Activated T-cell treated with anti-CD3 and anti-CD28 coated beads, Interleukin-2, amount 50 U/mL, for 24 hours (primary cell): ENCODE data around the gene LHX4.

Experiments used
- DNase-seq: peaks from one replicate; pipeline ENCODE4 v3.0.0-alpha.2; 2020
- H3K27ac Mint-ChIP-seq: 2 replicates; pipeline ENCODE4 v1.8.0; 2020; ENCODE audit warnings: mild to moderate bottlenecking, mixed read lengths
- H3K27me3 Mint-ChIP-seq: 2 replicates; pipeline ENCODE4 v1.8.0; 2020; ENCODE audit warnings: mixed read lengths
- H3K36me3 Mint-ChIP-seq: 2 replicates; pipeline ENCODE4 v1.8.0; 2020; ENCODE audit warnings: low read depth, mixed read lengths
- H3K4me1 Mint-ChIP-seq: 2 replicates; pipeline ENCODE4 v1.8.0; 2020; ENCODE audit warnings: low read depth, mixed read lengths
- H3K4me3 Mint-ChIP-seq: 2 replicates; pipeline ENCODE4 v1.8.0; 2020; ENCODE audit warnings: mild to moderate bottlenecking, moderate library complexity, mixed read lengths
- H3K9me3 Mint-ChIP-seq: 2 replicates; pipeline ENCODE4 v1.8.0; 2020; ENCODE audit warnings: mixed read lengths

Gene LHX4

DNA sequence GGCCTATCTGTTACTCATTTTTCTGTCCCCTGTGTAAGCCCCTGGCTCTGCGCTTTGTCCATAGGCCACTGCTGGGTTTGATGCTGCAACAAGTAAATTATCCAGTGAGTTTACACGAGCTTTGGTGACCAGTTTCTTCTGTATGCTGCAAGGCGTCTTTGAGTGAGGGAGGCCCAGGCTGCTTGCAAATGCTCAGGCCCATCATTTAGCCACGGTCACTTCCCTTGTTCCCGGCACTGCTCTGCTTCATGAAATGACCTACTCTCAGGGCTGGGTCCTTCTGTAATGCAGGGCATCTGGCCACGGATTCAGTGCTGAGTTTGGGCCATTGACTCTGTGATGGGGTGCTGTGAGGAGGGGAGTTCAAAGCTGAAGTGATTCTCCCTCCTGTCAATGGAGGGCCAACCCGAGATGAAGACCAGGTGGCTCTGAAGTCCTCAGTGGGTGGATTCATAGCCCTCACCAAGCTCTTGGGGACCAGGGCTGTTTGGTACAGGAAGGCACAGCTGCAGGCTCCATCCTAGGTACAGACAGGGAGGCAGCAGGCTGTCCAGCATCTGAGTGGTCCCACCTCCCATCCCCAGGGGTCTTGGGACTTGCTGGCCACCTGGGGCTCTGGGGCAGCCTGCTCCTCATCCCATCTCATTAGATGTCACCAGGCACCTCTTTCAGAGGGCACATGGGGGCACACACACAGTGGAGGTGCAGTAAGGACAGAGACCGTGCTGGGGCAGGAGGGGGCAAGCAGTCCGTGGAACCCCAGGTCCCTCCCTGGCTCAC is 21.7 kb downstream of the LHX4 start:
- Mint-ChIP-seq H3K27ac (no peak overlapping the region), H3K27me3 (peaks cover 66% of the 10 kb centered on the region), H3K4me1 (no peaks in the 10 kb centered on the region)

DNA sequence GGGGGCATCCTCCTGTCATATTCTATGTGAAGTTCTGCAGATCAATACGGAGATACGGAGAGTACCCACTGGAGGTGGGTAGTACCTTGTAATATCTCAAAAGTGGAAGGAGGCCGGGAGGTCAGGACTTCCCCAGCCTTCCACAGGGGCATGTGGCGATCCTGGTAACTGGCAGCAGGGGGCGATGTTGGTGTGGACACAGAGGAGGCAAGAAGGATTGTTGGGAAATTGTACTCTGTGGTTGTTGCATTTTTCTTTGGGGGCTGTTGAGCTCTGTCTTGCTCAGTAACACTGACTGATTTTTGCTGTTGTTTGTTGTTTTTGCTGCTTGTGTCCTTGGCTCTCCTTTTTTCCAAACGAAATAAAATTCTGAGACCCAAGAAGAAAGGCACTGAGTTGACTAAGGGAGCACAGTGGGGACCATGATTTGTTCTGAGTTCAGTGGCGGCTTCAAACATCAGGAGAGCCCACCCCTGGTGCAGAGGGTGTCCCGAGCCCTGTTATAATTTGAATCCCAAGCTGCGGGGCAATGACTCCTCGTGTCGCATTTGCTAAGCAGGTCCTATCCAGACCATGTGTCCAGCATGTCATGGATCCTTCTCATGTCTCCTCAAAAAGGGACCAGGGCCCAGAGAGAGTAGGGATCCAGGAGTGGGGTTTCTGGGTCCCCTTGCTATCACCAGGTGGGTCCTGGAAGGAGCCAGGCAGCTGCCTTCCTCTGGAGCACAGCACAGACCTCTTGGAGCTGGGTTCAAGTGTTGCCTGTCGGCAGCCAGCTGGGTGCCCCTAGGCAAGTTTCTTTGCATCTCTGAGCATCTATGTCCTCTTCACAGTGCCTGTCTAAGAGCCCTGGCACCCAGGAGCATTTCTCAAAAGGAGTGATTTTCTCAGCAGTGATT is 22.8 kb downstream of the LHX4 start:
- Mint-ChIP-seq H3K4me1 (no peaks in the 10 kb centered on the region), H3K27ac (no peak overlapping the region), H3K27me3 (peaks cover 72% of the 10 kb centered on the region)

More for the DNA sequence above, 21.7 kb downstream of the LHX4 start:
- Mint-ChIP-seq H3K9me3 (no peaks in the 10 kb centered on the region), H3K36me3 (no peaks in the 10 kb centered on the region), H3K4me3 (no peak overlapping the region)
- no peak for DNase-seq

DNA sequence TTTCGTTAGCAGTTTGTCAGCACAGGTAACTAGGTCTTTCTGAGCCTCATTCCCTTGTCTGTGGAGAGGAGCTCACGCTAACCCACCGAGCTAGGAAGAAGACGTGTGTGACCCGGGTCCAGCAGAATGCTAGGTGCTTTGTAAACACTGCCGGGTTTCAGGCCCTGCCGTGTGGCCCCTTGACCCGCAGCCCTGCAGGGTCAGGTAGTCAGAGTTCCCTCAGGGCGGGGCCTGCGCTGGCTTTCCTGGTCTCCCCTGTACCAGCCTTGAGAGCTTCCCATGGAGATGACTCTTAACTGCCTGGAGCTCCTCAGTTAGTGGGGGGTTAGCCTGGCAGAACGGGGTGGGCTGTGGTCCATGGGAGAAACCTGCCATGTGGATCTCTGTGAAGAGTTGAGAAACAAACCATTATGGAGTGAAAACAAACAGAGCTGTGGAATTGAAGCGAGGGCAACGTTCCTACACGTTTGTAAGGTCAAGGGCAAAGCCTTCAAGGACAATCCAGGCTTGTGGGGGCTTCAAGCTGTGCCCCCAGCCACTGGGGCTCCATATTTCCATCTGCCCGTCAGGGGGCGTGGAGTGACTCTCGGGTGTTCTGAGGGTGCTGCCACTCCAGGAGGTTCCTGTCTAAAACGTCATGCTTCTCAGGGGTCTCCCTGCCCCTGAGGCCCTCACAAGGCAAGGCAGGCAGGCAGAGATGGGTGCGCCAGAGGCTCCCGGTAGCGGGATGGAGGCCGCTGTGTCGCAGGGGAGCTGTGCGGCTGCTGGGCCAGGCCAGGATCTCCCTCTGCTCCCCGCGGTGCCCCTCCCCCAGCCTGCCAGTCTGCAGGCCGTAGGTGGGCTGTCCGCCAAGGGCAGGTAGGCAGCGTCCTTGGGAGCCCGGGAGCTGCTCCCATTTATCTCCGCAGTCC is 23.8 kb downstream of the LHX4 start:
- H3K4me1 Mint-ChIP-seq, result no peaks in the 10 kb centered on the region
- no peak overlapping the region for H3K27ac Mint-ChIP-seq
- no peaks in the 10 kb centered on the region for H3K36me3 Mint-ChIP-seq
- H3K9me3 Mint-ChIP-seq, result no peaks in the 10 kb centered on the region
- peaks cover 72% of the 10 kb centered on the region for H3K27me3 Mint-ChIP-seq
- H3K4me3 Mint-ChIP-seq, result no peak overlapping the region
- no peak for DNase-seq

More for the DNA sequence above, 22.8 kb downstream of the LHX4 start:
- Mint-ChIP-seq H3K36me3 (no peaks in the 10 kb centered on the region), H3K9me3 (no peaks in the 10 kb centered on the region), H3K4me3 (no peak overlapping the region)
- peak; percentile 79 for DNase-seq

DNA sequence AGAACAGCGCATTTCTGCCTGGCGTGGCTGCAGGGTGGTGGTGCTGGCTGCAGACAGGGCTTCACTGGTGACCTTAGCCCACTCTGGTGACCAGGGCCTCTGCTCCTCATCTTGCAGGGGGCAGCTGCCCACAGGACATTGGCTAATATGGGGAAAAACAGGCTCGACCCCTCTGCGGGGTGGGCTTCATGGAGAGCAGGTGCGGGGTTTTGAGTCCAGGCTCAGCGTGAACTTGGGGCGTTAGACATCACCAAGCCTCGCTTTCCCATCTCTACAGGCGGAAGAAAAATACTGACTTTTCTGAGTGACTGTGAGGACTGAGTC is 24.4 kb downstream of the LHX4 start:
- H3K4me3 Mint-ChIP-seq, result no peak overlapping the region
- peaks cover 67% of the 10 kb centered on the region for H3K27me3 Mint-ChIP-seq
- no peak overlapping the region for H3K27ac Mint-ChIP-seq

DNA sequence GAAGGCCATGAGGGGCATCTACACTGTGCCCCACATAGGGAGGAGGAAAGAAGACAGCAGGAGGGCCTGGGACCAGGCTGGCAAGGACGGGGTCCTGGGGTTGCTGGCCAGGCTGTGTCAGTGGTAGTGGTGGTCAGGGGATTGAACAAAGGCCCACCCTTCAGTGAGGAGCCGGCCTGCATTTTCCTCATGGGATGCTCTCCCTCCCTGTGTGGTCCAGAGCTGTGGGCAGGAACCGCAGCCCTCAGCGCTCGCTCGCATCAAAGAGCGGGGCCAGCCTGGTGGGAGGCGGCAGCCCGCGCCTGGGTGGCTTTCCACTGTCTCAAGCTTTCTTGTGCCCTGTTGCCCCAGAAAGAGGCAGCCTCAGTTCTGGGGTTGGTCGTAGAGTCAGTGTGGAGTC is 24.8 kb downstream of the LHX4 start:
- Mint-ChIP-seq H3K27ac (no peak overlapping the region), H3K4me1 (no peaks in the 10 kb centered on the region), H3K9me3 (no peaks in the 10 kb centered on the region), H3K4me3 (no peak overlapping the region), H3K27me3 (peaks cover 66% of the 10 kb centered on the region), H3K36me3 (no peaks in the 10 kb centered on the region)
- DNase-seq, result no peak

More for the DNA sequence above, 24.4 kb downstream of the LHX4 start:
- Mint-ChIP-seq H3K9me3 (no peaks in the 10 kb centered on the region), H3K4me1 (no peaks in the 10 kb centered on the region), H3K36me3 (no peaks in the 10 kb centered on the region)
- no peak for DNase-seq

DNA sequence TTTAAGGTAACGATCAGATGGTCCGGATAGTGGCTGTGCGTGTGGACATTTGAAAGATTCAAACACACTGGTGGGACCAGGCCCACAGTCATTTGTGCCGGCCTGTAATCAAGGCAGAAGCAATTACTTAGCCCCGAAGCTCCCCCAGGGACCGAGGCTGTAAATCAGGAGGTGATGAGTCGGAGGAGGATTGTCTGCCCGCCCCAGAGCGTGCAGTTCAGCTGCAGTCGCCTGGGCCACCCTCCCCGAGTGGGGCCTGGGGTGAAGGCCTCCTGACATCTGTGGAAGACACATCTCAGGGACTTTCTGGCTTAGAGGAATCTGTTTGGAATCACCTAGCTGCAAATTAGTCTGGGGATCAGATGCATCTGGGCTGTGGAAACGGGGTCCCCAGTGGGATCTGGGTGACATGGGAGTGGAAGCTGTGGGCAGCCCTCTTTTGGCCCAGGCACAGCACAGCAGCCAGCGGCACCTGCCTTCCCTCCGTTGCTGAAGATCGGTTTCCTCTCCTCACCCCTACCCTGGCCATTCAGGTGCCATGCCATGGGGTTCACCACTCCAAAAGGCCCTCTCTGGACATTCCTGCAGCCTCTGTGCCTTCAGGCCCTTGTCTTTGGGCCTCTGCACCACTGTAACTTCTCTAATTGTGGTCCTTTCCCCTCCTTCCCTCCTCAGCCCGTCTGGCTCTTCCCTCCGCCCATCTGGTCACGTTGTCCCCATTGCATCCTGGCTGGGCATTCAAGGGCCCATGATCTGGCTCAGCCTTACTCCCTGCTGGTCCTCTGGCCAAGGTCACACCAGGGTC is 25.7 kb downstream of the LHX4 start:
- no peak overlapping the region for H3K27ac Mint-ChIP-seq
- DNase-seq, result no peak
- no peaks in the 10 kb centered on the region for H3K4me1 Mint-ChIP-seq

DNA sequence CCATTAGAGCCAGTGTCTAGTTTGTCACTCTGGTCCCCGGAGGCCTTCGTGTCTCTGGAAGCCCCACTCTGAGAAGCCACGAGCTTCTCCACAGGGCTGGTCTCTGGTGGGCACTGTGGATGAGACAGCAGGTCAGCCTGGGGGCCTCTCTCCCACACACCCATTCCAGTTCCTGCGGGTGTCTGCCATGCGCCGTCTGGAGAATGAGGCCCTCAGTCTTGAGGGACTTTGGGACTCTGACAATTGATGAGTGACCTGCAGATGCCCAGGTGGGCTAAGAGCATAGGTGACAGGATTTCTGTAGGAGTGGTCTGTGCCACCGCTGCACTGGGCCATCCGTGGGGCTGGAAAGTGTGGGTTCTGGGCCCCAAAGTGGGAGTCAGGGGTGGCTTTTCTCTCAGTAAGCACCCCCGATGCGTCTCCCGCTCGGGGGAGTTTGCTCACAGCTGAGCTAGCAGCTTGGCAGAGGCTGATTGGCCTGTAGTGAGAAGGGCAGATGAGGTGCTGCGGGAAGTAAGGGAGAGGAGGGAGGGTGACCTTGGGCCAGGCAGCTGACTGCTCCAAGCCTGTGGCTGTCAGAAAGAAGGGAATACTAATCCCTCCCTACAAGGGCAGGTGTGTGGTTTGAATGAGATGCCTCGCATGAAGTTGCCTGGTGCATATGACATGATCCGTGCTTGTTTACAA is 26.4 kb downstream of the LHX4 start:
- Mint-ChIP-seq H3K27ac (no peak overlapping the region), H3K36me3 (no peaks in the 10 kb centered on the region), H3K9me3 (no peaks in the 10 kb centered on the region), H3K27me3 (peaks cover 57% of the 10 kb centered on the region), H3K4me3 (no peak overlapping the region), H3K4me1 (no peaks in the 10 kb centered on the region)
- no peak for DNase-seq

More for the DNA sequence above, 25.7 kb downstream of the LHX4 start:
- H3K9me3 Mint-ChIP-seq, result no peaks in the 10 kb centered on the region
- no peaks in the 10 kb centered on the region for H3K36me3 Mint-ChIP-seq
- H3K27me3 Mint-ChIP-seq, result peaks cover 65% of the 10 kb centered on the region
- no peak overlapping the region for H3K4me3 Mint-ChIP-seq

DNA sequence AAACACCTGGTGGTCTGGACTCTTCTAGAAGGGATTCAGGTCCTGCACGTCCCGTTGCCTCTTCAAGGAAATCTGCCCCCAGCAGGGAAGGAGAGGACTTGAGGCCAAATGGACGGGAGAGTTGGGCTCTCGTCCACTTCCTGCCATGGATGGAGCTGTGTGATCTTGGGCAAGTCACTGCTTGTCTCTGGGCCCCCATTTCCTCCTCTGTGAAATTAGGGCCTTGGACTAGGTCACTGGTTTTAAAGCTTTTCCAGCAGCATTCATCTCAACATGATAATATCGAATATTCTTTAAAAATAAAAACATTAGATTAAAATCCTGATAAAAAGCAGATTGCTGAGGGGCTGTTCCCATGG is 26.9 kb downstream of the LHX4 start:
- H3K27ac Mint-ChIP-seq, result no peak overlapping the region
- H3K36me3 Mint-ChIP-seq, result no peaks in the 10 kb centered on the region
- no peaks in the 10 kb centered on the region for H3K9me3 Mint-ChIP-seq
- no peaks in the 10 kb centered on the region for H3K4me1 Mint-ChIP-seq
- peaks cover 52% of the 10 kb centered on the region for H3K27me3 Mint-ChIP-seq
- H3K4me3 Mint-ChIP-seq, result no peak overlapping the region
- DNase-seq, result no peak

DNA sequence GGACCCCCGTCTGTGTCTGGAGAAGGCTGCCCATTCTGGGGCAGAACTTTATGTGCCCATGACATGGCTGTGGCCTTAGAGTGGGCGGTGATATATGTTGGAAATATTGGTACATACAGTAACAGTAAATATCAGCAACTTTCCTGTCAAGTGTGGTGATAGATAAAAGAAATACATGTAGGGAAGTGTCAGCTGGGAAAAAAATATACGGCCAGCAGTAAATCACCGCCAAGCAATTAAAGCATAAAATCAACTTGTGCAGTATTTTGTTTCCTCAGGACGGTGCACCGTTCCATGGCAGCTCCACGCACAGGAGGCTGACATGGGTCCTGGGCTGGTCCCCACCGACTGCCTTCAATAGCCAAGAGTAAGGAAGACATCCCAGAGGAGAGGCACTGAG is 27.4 kb downstream of the LHX4 start:
- H3K27me3 Mint-ChIP-seq, result peaks cover 48% of the 10 kb centered on the region
- no peak for DNase-seq
- no peaks in the 10 kb centered on the region for H3K36me3 Mint-ChIP-seq
- no peak overlapping the region for H3K4me3 Mint-ChIP-seq
- no peaks in the 10 kb centered on the region for H3K9me3 Mint-ChIP-seq
- H3K27ac Mint-ChIP-seq, result no peak overlapping the region
- H3K4me1 Mint-ChIP-seq, result no peaks in the 10 kb centered on the region

DNA sequence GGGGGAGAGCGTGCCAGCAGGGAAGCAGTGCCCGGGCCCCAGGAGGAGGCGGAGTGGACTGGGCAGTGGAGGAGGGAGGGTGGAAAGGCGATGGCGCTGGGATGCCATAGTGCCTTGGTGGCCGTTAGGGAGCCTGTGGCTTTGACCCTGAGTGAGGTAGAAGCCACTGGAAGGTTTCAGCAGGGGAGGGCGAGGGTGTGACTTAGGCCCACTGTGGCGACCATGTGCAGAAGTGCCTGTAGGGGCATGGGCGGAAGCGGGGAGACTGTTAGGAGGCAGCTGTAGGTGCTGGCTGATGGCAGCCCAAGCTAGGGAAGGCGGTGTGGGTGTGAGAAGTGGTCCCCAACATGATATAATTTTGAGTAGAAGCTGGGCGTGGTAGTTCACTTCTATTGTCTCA is 28.2 kb downstream of the LHX4 start:
- H3K9me3 Mint-ChIP-seq, result no peaks in the 10 kb centered on the region
- H3K27ac Mint-ChIP-seq, result no peak overlapping the region
- no peak for DNase-seq
- H3K4me3 Mint-ChIP-seq, result no peak overlapping the region
- H3K4me1 Mint-ChIP-seq, result no peaks in the 10 kb centered on the region
- peaks cover 43% of the 10 kb centered on the region for H3K27me3 Mint-ChIP-seq
- no peaks in the 10 kb centered on the region for H3K36me3 Mint-ChIP-seq

DNA sequence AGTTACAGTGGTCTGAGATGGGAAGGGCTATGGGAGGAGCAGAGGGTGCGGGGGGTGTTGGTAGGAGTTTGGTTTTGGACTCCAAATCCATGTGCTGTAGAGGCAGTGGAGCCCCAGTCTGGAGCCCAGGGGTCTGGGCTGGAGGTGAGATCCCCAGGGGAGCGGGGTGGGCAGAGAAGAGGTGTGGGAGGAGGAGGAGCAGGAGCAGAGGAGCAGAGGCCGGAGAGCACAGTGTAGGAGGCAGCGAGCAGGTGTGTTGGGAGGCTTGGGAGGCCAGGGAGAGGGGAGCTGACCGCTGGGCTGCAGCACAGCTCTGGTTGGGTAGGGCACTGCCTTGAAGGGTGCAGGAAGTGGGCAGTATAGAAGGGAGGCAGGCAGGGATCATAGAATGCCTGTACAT is 28.9 kb downstream of the LHX4 start:
- Mint-ChIP-seq H3K36me3 (no peaks in the 10 kb centered on the region), H3K4me3 (no peak overlapping the region), H3K27ac (no peak overlapping the region), H3K9me3 (no peaks in the 10 kb centered on the region), H3K27me3 (peaks cover 36% of the 10 kb centered on the region), H3K4me1 (no peaks in the 10 kb centered on the region)
- no peak for DNase-seq

DNA sequence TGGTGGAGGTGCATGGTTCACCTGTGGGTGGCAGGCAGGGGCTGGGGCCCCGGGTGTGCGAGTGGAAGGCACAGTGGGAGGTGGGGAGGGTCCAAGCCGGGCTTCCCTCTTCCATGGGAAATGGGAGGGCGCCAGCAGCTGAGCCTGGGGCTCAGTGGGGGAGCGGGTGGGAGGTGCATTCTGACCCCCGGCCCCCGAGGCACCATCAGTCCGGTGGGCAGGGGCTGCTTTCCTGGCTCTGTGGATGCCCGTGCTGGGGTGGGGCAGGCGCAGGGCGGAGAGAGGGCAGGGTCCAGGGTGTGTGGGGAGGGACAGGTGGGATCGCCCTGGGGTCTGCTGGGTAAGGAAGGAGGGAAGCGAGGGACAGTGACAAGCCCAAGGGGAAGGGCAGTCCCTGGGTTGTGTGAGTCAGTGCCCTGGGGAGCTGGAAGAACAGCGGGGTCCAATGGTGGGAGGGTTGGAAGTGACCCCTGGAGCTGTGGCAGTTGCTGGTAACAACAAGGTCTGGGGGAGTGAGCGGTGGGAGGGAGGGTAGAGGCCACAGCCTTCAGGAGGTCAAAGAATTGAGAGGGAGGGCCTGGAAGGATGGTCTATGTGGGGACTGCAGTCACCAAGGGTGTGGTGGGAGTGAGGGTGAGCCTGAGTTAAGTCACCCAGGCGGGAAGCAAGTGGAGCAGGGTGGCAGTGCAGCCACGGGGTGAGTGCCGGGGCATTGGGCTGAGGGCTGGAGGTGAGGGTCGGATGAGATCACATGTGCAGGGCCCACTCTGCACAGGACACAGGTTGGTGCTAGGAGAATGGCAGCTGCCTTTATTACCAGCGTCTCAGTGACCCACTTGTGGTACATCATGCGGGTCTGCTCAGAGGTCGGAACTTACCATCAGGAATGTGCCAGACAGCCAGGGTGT is 29.6 kb downstream of the LHX4 start:
- no peak overlapping the region for H3K4me3 Mint-ChIP-seq
- peaks cover 36% of the 10 kb centered on the region for H3K27me3 Mint-ChIP-seq
- H3K9me3 Mint-ChIP-seq, result no peaks in the 10 kb centered on the region
- H3K36me3 Mint-ChIP-seq, result no peaks in the 10 kb centered on the region
- H3K27ac Mint-ChIP-seq, result no peak overlapping the region
- no peak for DNase-seq
- no peaks in the 10 kb centered on the region for H3K4me1 Mint-ChIP-seq

DNA sequence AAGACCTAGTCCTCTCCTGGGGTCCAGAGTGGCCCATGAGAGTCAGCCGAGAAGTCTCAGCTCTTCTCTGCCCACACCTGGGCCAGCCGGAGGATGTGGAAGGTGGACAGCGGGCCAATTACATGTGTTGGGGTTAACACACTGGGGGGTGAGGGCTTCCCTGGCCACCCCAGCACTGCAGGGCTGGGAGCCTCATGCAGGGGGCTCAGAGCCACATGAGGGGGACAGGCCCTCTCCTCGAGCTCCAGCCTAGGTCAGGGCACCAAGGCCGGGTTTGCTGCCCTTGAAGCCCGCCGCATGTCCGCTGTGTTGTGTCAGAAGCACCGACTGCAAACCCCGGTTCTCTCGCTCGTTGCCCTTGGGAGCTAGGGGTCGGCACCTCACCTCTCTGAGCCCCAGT is 30.5 kb downstream of the LHX4 start:
- no peak for DNase-seq
- no peak overlapping the region for H3K4me3 Mint-ChIP-seq
- H3K27ac Mint-ChIP-seq, result no peak overlapping the region
- H3K27me3 Mint-ChIP-seq, result peaks cover 30% of the 10 kb centered on the region
- no peaks in the 10 kb centered on the region for H3K9me3 Mint-ChIP-seq
- no peaks in the 10 kb centered on the region for H3K4me1 Mint-ChIP-seq
- H3K36me3 Mint-ChIP-seq, result no peaks in the 10 kb centered on the region
